NOMO-1 treated with dmso at 0.1 percent for 144 hours (cell line): ENCODE data around the gene HIBCH.
"Not testable (repeated sequence)": the region's sequence is repeated elsewhere in the genome, so short reads cannot be mapped to it uniquely, and the experiment has no call there.

ENCODE experiments used
- DNase-seq: peaks from one replicate; lab custom pipeline; 2025; ENCODE audit not compliant: unreplicated experiment; lab: John Stamatoyannopoulos, UW

Gene HIBCH

GRCh38 chr2:190162851-190163250 lies 156.8 kb downstream of the HIBCH start:
- DNase-seq = no peak

- DNase-seq = no peak
These were observed 160.2 kb downstream of the HIBCH start for GRCh38 chr2:190159453-190159852.

GRCh38 chr2:190158798-190159434 lies 160.7 kb downstream of the HIBCH start:
- no peak for DNase-seq

GRCh38 chr2:190157613-190158528 lies 161.8 kb downstream of the HIBCH start:
- not testable (repeated sequence) for DNase-seq

- DNase-seq = no peak
These were observed 163.0 kb downstream of the HIBCH start for GRCh38 chr2:190156530-190157212.
